GM18502 (cell line): ENCODE results near the gene STOML2.
"Not testable (repeated sequence)": the region's sequence is repeated elsewhere in the genome, so short reads cannot be mapped to it uniquely, and the experiment has no call there.

Experiments
- ATAC-seq: cut with Tn5 transposase; IDR thresholded peaks from one replicate; pipeline ENCODE4 v1.9.1; 2021; ENCODE audit warnings: mild to moderate bottlenecking; ENCODE audit not compliant: unreplicated experiment, poor library complexity

STOML2 gene

GRCh38 chr9:35102769-35103659 lies at the start of gene STOML2:
TSS of gene STOML2 (minus strand) at chr9:35103131. CDS start at chr9:35103094, 37 bp downstream.
- ATAC-seq = peak; percentile 93

- ATAC-seq = not testable (repeated sequence)
These were observed 45.1 kb upstream of the STOML2 start for GRCh38 chr9:35147941-35148563.

GRCh38 chr9:35142037-35142436 lies 39.1 kb upstream of the STOML2 start:
- ATAC-seq = no peak

GRCh38 chr9:35140093-35140492 lies 37.2 kb upstream of the STOML2 start:
- ATAC-seq = no peak

- no peak for ATAC-seq
These were observed 33.9 kb upstream of the STOML2 start for GRCh38 chr9:35136866-35137265.

GRCh38 chr9:35135988-35136387 lies 33.1 kb upstream of the STOML2 start:
- no peak for ATAC-seq

- no peak for ATAC-seq
These were observed 32.0 kb upstream of the STOML2 start for GRCh38 chr9:35134920-35135319.

GRCh38 chr9:35116898-35117551 lies 14.1 kb upstream of the STOML2 start:
- ATAC-seq = peak; percentile 56

GRCh38 chr9:35116539-35116897 lies 13.6 kb upstream of the STOML2 start:
- no peak for ATAC-seq

GRCh38 chr9:35115680-35116538 lies 13.0 kb upstream of the STOML2 start, which contains the start of gene ATOSB:
TSS of gene ATOSB (minus strand) at chr9:35115862. CDS start at chr9:35108274, 7,588 bp downstream.
- ATAC-seq = peak; percentile 62

GRCh38 chr9:35114840-35115628 lies 12.1 kb upstream of the STOML2 start:
- no peak for ATAC-seq

GRCh38 chr9:35114113-35114839 lies 11.3 kb upstream of the STOML2 start:
- peak; percentile 17 for ATAC-seq

GRCh38 chr9:35112257-35113020 lies 9.5 kb upstream of the STOML2 start:
- ATAC-seq = no peak

GRCh38 chr9:35111001-35111933 lies 8.3 kb upstream of the STOML2 start:
- ATAC-seq = peak; percentile 76

GRCh38 chr9:35110327-35110761 lies 7.4 kb upstream of the STOML2 start:
- no peak for ATAC-seq

- ATAC-seq = no peak
These were observed 6.1 kb upstream of the STOML2 start for GRCh38 chr9:35108946-35109575.
